GM18511 (cell line): ENCODE results near the gene PTPRK.

Source experiments
- ATAC-seq: cut with Tn5 transposase; IDR thresholded peaks from one replicate; pipeline ENCODE4 v1.9.1; 2021; ENCODE audit warnings: mild to moderate bottlenecking, moderate library complexity; ENCODE audit not compliant: unreplicated experiment

PTPRK gene

DNA sequence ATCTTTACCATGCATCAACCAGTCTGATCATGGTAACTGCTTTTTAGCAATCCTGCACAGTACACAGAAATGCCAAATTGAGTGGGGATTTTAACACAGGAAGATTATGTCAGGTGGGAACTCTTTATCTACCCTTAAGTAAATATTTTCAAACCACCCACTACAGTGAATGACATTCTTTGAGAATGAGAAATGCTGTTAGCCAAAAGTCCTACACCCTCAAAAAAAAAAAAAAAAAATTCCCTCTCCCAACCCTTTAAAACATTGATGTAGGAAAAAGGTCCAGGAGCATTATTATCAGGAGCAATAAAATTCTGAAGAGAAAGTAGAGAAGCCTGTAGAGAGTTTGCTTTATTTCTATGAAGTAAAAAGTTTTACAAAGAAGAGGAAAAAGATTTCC is 312.3 kb downstream of the PTPRK start:
- no peak for ATAC-seq

DNA sequence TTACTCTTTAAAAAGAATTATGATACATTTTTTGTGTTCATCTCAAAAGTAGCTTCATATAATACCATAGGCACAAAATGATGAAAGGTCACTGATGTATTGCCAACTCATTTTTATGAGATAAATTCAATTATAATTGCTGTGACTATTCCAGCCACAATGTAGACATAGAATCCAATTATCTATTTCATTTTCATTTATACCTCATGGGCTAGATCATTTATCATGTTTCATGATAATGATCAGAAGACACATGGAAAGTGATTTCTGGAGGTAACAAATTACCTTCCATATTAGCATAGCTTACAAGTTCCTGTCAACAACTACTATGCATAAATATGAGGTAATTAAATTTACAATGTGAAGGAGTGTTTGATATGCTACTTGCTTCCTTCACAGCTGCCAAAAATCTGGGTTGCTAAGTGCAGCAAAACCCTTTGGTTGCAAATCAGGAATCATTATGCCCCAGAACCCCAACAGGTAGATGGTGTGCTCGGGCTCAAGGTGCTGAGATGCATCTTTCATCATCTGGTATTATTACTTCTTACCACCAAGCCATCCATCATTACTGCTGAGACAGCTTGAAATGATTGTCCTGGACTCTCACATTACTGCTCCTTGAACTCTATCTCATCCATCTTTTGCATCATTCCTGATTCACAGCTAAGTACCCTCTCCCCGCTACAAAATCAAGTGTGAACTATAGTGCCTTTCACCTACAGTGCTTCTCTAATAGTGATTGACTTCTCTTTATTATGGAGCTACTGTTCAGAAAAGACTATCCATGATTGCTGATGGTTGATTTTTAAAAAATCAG is 313.6 kb downstream of the PTPRK start:
- ATAC-seq: no peak

DNA sequence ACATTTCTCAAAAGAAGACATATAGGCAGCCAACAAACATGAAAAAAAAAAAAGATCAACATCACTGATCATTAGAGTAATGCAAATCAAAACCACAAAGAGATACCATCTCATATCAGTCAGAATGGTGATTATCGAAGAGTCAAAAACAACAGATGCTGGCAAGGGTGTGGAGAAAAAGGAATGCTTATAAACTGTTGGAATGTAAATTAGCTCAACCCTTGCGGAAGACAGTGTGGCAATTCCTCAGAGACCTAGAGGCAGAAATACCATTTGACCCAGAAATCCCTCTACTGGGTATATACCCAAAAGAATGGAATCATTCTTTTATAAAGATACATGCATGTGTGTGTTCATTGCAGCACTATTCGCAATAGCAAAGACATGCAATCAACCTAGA is 315.8 kb downstream of the PTPRK start:
- no peak for ATAC-seq

DNA sequence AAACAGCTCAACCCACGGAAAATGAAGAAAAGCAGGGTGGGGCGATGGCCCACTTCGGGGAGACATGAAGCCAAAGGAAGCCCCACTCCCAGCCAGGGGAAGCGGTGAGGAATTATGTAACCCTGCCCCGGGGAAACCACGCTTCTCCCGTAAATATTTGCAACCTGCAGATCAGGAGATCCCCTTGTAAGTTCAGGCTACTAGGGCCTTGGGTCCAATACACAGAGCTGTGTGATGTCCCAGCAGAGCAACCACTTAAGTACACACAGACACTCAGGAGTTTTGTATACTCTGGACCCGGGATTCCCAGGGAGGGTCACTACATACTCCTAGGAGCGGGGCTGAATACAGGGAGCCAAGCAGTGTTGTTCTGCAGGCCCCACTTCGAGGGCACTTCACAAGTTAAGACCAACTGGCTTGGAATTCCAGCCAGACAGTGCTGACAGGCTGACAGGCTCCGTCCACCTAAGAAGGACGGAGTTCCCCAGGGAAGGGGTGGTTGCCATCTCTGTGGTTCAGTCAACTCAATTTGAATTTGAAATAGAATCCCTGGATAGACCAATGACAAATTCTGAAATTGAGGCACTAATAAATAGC is 318.1 kb downstream of the PTPRK start:
- ATAC-seq: no peak

DNA sequence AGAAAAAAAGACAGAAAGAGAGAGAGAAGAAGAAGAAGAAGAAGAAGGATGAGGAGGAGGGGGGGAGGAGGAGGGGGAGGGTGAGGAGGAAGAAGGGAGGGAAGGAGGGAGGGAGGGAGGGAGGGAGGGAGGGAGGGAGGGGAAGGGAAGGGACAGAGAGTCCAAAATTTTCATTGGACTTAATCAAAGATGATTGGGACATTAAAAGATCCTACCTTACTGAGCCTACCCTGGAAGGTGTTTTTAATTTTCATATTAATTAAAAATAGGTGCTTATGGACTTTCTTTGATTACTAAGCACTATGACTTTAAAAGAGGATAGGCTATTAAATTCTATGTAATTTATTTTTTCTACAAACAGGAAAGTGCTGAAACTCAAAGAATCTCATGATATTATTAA is 319.6 kb downstream of the PTPRK start:
- ATAC-seq: no peak

DNA sequence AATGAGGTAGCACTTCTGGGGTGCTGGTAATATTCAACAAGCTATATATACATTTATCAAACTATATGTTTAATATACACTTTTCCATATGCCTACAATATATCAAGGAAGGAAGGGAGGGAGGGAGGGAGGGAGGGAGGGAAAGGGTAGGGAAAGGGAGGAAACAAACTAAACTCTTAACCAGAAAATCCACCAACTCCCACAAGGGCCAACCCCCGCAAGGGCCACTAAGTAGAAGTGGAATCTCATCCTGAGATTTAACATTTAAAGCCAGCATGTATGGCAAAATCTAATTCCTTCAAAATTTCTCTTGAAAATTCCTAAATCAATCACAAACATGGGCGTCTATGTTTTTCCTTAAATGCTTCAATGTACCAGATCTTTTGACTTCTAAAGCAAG is 320.9 kb downstream of the PTPRK start:
- no peak for ATAC-seq

DNA sequence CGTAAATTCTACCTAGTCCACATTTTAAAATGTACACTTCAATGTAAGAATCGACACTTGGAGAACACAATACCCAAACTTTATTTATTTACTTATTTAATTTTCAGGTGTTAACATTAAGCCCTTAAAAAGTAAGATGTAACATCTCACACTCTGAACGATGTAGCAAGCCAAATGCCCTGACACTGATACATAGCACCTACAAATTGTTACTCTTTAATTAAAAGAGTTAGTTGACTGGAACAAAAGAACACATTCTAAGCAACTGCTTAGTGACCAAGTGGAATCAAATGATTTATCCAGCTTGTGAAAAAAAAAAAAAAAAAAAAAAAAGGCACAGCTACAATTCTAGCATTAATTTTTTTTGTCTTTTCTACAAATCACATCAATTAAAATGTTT is 327.4 kb downstream of the PTPRK start:
- ATAC-seq: no peak

DNA sequence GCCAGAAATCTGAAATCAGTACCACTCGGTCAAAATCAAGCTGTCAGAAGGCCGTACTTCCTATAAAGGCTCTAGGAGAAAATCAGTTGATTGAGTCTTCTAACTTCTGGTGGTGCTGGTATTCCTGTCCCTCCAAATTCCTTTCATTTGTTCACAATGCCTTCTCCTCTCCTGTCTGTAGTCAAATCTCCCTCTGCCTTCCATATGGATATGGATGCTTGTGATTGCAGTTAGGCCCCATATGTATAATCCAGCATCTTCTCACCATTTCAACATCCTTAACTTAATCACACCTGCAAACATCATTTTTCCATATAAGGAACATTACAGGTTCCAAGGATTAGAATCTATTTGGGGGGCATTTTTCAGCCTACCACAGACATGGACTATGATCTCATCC is 331.7 kb downstream of the PTPRK start:
- ATAC-seq: no peak

DNA sequence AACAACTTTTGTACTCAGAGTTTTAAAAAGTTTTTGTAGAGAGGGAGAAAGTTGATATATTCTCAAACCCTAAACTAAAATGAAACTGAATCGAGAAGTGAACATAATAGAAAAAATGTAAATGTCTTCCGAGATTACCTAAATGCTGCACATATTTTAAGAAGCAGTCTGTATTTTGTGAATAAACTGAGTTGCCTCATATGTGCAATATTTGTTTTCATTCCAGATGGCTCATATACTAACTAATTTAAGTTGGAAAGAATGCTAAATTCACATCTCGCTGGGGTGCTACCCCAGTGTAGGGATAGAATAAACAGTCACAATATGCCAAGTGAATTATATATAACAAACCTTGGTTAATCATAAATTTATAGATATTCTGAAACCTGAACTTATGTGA is 333.7 kb downstream of the PTPRK start:
- no peak for ATAC-seq

DNA sequence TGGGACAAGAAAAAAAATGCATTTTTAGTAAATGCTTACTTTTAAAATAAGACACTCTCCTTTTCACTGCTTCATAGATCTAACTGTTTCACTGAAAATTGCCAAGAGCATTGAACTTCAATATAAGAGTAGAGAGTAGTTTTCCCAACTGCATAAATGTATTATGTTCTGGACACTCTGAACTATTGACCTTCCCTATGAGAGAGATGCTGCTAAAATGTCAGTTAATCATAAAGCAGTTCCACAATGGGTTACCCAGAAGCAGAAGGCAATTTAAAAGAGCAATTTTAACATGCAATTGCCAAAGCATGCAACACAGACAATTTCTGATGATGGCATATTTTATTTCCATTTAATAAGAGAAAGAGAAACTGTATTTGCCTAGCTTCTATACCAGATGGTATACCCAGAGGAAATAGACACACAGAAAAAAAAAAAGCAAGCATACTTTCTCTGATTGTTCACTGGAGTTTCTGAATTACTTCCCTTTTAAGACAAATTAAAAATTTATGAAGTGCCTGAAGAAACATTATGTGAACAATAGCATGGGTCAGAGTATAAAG is 340.4 kb downstream of the PTPRK start:
- ATAC-seq: no peak

DNA sequence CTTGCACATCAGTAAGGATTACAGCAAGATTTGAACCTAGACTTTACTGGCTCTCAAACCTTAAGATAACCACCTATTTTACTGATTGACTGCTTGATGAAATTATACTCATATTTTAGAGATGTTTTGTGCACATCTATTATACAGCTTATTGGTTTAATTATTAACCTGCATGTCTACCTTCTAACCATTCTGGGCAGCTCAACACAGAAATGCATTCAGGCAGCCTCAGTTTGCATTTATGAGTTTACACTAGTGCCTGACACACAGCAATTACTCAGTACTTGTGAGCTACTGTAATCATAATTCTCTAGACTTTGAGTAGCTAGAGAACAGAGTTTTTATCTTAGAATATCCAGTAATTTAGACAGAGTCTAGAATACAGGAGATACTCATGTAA is 345.7 kb downstream of the PTPRK start:
- ATAC-seq: no peak

DNA sequence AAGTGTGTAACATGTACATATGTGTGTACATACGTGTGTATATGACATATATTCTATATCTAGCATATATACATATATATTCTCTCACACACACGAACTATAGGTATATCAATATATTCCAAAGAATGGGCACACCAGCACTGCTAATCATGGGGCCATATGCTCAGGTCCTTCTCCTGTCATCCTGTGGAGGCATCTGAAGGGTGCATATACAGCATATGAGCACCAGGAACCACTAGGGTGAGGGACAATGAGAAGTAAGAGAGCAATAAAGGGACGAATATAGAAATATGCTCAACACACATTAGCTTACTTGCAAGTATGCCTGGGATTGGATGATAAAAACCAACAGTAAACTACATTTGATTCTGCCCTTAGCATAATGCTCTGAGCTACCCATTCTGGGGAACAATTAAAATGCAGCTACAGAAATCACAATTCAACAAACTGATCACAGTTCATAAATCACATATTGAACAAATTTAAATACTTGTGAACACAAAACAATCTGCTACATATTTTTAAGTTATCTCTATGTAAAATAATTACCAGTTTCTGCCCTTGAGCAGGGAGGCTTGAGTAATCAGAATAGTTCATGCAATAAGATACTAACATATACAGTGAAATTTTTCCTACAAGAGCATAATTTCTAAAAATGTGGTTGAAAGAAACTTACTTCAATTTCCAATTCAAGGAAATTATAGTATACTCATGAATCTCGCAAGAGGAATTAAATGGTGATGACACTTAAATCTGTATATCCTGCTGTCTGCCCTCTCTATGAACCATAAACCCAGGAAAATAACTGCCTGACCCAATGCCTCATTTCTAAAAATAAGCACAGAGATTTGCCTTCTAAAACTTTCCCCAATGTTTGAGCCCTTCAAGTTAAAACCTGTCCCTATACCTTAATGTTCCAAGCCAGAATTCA is 347.4 kb downstream of the PTPRK start:
- ATAC-seq: no peak

DNA sequence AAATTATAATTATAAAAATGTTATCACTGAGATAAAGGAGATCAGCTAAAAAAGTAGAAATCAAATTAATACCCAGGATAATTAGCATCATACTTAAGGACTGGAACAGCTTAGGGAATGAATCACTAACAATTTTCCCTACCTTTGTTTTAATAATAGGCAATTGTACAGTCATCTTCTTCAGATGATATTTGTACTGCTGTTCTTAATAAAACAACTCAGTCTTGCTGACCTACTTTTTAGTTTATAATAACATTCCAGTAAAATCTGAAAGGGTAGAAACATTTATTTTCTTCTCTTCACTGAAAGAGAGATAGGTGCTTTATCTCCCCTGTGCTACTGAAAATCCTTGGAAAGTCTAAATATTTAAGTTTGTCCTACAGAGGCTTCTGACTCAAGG is 348.3 kb downstream of the PTPRK start:
- ATAC-seq: no peak

DNA sequence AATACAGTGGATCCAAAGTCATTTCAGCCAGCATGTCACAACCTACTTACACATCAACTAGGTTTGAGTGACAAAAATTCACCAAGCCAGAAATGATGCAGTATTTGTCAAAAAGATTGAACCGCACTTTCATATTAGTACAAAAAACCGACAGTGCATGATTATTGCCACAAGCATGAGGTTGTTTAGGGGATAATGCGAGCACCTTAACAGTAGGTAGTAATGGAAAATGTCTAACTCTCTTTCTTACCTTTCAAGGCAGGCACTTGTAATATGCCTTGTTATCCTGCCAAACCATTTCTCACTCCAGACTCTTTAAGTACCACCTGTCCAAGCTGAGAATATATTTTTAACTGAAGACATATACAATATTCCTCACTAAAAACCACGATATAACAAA is 349.2 kb downstream of the PTPRK start:
- ATAC-seq: no peak

DNA sequence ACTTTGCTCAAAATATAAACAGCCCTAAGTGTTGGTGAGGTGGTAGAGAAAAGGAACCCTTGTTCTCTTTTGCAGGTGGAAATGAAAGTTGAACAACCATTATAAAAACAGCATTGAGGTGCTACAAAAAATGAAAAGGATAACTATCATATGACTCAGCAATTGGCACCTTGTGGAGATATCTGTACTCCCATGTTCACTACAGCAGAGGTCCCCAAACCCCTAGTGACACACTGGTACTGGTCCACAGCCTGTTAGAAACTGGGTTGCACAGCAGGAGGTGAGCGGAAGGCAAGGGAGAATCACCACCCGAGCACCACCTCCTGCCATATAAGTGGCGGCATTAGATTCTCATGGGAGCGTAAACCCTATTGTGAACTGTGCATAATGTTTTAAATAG is 352.2 kb downstream of the PTPRK start:
- ATAC-seq: no peak

DNA sequence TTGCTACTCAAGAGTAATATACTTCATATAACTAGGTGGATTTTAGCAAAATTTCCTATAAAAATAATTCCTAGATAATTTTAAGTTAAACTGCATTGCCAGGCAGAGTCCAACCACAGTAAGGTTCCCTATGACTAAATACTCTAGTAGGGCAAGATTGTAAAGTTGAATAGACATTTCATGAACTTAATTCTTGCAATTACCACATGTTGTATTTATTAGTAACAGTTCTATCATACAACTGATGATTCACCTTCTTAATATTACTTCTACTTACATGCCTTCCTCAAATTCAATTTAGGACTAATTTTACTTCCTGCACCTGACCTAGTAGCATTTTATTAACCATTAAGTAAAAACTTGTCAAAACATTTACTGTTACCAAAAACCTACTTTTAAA is 352.8 kb downstream of the PTPRK start:
- ATAC-seq: no peak

DNA sequence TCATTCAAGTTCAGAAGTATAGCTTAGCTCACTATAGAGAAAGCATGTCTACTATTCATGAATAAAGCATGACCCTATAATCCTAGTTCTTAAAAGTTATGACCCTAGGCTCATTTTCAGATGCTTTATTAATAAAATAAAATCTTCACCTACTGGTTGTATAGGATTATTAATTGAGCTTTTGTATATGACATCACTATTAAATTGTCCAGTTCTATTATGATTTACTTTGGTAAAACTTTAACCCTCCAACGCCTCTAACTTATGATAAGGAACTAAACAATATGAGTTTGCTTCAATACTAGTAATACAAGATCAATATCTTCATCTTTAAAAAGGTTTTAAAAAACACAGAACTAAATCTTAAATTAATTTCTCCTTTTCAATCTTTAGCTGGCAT is 356.1 kb downstream of the PTPRK start:
- no peak for ATAC-seq

DNA sequence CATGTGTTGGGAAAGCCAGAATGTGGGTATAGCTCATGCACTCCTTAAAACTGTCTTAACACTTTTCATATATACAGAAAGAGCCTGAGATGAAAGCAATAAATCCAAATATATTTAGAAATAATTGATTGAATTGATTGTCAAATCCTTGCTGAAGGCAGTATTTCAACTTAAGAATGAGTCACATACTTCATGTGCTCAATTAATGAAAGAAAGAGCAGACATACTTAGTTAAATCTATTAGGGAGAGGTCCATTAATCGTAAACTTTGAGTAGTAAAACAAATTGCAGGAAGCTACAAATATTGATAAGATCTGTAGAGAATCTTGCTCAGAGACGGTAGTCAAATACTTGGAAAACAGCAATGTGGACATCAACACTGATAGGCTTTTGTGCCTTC is 358.0 kb downstream of the PTPRK start:
- ATAC-seq: no peak

DNA sequence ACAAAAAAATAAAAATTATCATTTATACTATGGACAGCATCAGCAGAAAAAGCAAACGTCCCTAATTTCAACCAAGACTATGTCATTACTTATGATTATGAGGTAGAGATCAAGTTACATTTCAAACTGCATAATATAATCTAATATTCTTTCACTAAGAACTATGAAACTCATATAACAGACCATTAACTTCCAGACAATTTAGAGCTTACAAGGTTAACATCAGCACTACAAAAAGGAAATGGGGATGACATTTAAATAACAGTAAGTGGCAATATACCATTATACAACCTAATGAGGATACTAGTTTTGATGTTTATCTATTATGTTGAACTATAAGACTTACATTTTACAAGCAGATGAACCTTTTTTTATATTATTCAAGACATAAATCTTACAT is 358.6 kb downstream of the PTPRK start:
- ATAC-seq: no peak

DNA sequence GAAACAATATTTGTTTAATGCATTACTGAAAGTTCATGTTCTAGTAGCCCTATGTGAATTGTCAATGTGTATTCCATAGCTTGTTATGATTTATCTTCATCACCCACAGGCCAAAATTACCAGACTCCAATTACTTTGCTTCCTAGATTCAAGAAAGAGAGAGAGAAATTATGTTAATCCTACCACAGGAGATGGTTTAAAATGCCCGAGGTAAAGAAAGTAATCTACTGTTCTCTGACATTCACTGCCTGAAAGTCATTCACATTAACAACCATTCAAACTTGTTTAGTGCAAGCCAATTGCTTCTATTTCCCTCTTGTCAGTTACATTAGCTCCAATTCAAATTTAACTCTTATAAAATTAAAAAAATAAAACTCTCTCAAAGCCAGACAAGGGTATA is 359.1 kb downstream of the PTPRK start:
- ATAC-seq: no peak

DNA sequence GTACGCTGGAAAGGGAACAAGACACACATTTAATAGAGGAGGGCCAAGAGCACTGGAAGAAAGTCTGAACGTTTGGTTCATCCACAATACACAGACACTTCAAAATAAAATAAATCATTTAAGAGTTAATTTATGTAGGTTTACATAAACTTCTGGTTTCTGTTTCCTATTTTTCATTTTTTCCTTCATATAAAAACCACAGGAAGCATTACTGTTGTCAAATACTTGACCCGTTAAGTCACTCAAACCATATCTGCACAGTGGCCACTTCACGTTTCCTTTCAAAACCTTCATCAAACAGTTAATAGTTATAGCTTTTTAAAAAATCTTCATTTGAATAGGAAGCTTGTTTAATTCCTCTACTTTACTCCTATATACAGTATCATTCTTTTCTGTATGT is 361.9 kb downstream of the PTPRK start:
- no peak for ATAC-seq
